Spleen (tissue), 11 donors: ENCODE data around the gene NDUFAF2. TPM values are rescaled to one million over a fixed set of nuclear protein-coding genes. Genes with fewer than 3 reads are reported as not detected.

Source experiments
- DNase-seq: peaks from one replicate; pipeline ENCODE4 v3.0.0-alpha.2; 2020
- H3K27ac ChIP-seq, 8 donors: fragments of 200-600 bp; sonication (generic) in 7 of 8; 1 replicate in 4 of 8; 2 replicates in 4 of 8; pipeline versions ENCODE4 v1.5.0 to v1.8.0; 2016 to 2021; ENCODE audit warnings: inconsistent platforms in 4 of 8, mild to moderate bottlenecking in 4 of 8, moderate library complexity in 1 of 8
- H3K27me3 ChIP-seq, 7 donors: fragments of 200-600 bp; sonication (generic) in 6 of 7; replicated peaks in 1 of 7; 1 replicate in 4 of 7; 2 replicates in 3 of 7; pipeline versions ENCODE4 v1.5.0 to v1.8.0; 2016 to 2021; ENCODE audit warnings: inconsistent platforms in 3 of 7, mild to moderate bottlenecking in 1 of 7
- H3K36me3 ChIP-seq, 6 donors: fragments of 200-600 bp; sonication (generic) in 5 of 6; 1 replicate in 4 of 6; 2 replicates in 2 of 6; pipeline versions ENCODE4 v1.5.0 to v1.8.0; 2016 to 2021; ENCODE audit warnings: inconsistent platforms in 2 of 6
- H3K4me1 ChIP-seq, 6 donors: fragments of 200-600 bp; sonication (generic) in 5 of 6; 1 replicate in 3 of 6; 2 replicates in 3 of 6; pipeline versions ENCODE4 v1.5.0 to v1.8.0; 2016 to 2021; ENCODE audit warnings: inconsistent platforms in 3 of 6
- H3K4me3 ChIP-seq, 8 donors: fragments of 200-600 bp; sonication (generic) in 7 of 8; 1 replicate in 4 of 8; 2 replicates in 4 of 8; pipeline versions ENCODE4 v1.5.0 to v1.8.0; 2016 to 2021; ENCODE audit warnings: inconsistent platforms in 4 of 8, mild to moderate bottlenecking in 4 of 8, moderate library complexity in 2 of 8
- H3K9me3 ChIP-seq, 8 donors: fragments of 200-600 bp; sonication (generic) in 7 of 8; 1 replicate in 4 of 8; 2 replicates in 4 of 8; pipeline versions ENCODE4 v1.5.0 to v1.8.0; 2016 to 2021; ENCODE audit warnings: inconsistent platforms in 4 of 8
- POLR2A ChIP-seq, 3 donors: fragments of 450-650 bp; IDR thresholded peaks; one replicate each; pipeline ENCODE4 v1.5.1; 2017; ENCODE audit warnings: antibody characterized with exemption in 3 of 3, mild to moderate bottlenecking in 1 of 3
- POLR2AphosphoS5 ChIP-seq, 3 donors: sonication (generic); formaldehyde crosslinking; IDR thresholded peaks; one replicate each; pipeline ENCODE4 v1.5.1; 2017; ENCODE audit warnings: antibody characterized with exemption in 3 of 3
- WGBS, 5 donors: extraction: QIAGEN DNeasy Blood & Tissue Kit in 3 of 5; methylation state at CpG; one replicate each; pipeline versions ENCODE4 v1.1.5 to v1.1.7; 2013 to 2018; 5-methylcytosine and 5-hydroxymethylcytosine counted together
- intact Hi-C: fragments of 100-400 bp; cut with DNase I; formaldehyde crosslinking; loops from one replicate; pipeline ENCODE4 v1.15.0; 2023; ENCODE audit warnings: low total_unique reads
- polyA plus RNA-seq, 3 donors: library from polyadenylated mRNA; stranded (reverse); fragments of 200-250 nt; gene quantifications; one replicate each; pipeline ENCODE4 v1.2.1, GENCODE V29; 2013
- total RNA-seq, 7 donors: library from RNA; depleted of rRNA in 3 of 7; stranded (reverse); fragments of >200 nt in 3 of 7; fragmentation: NEBNext Ultra II Directional in 4 of 7; extraction: Animal tissue kit (Norgen Biotek cat#: 25700) in 4 of 7; gene quantifications; one replicate each; pipeline versions ENCODE4 v1.1.0 to v1.2.1, GENCODE V29; 2016 to 2021
- TF ChIP-seq, protein P1 (sequence below), 11 experiments: fragments of 200-600 bp in 7 of 11; fragments of 450-650 bp in 4 of 11; sonication (generic) in 4 of 11; IDR thresholded peaks in 8 of 11; conservative IDR thresholded peaks in 3 of 11; 1 replicate in 7 of 11; 2 replicates in 4 of 11; pipeline versions ENCODE4 v1.4.0 to v1.8.0; 2016 to 2021; ENCODE audit warnings: antibody characterized with exemption in 11 of 11, inconsistent platforms in 4 of 11, mild to moderate bottlenecking in 1 of 11
- donor health status: healthy with polysubstance abuse.
- donor health status: DM: no; HTN: no; CAD: no; lungs with moderate emphysema.
- donor health status: DM: no; HTN: no; CAD: no.
- donor health status: Bipolar disorder and iron deficiency.
- donor health status: healthy.
- donor health status: DM: no; HTN: no; CAD: no.
- donor health status: DM: yes; HTN: yes; CAD: no.

The NDUFAF2 gene
- total and polyA plus RNA-seq, 10 donors = 3.2 to 40.5 (median 13.1) TPM

DNA sequence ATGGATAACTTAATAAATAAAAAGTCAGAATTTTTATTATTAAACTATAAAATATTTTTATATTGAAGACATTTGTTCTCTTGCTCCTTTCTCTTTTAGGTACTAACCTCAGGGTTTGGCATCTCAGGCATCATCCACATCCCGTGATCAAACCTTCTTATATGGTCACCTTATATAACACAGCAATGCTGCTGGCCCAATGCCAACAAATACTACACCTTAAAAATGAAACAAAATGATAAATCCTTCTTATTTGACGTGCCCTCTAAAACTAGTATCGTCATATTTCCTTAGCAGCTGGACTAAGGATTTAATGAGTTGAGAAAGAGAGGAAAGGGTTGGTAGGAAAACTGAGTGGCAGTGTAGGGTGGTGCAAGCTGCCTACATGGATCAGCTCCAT lies 56.6 kb downstream of the NDUFAF2 start:
- Histone ChIP-seq H3K27me3 (no peaks in the 10 kb centered on the region), H3K27ac (no peak overlapping the region), H3K36me3 (no peaks in the 10 kb centered on the region), H3K4me1 (no peaks in the 10 kb centered on the region), H3K9me3 (peaks cover 0 to 4% (median 0%) of the 10 kb centered on the region in 8 donors), H3K4me3 (no peak overlapping the region)
- no peak for DNase-seq
- intact Hi-C loops = no loop called here
- no peak for TF ChIP-seq POLR2A (IDR thresholded peaks at IDR 0.05)
- TF ChIP-seq, protein P1, sequence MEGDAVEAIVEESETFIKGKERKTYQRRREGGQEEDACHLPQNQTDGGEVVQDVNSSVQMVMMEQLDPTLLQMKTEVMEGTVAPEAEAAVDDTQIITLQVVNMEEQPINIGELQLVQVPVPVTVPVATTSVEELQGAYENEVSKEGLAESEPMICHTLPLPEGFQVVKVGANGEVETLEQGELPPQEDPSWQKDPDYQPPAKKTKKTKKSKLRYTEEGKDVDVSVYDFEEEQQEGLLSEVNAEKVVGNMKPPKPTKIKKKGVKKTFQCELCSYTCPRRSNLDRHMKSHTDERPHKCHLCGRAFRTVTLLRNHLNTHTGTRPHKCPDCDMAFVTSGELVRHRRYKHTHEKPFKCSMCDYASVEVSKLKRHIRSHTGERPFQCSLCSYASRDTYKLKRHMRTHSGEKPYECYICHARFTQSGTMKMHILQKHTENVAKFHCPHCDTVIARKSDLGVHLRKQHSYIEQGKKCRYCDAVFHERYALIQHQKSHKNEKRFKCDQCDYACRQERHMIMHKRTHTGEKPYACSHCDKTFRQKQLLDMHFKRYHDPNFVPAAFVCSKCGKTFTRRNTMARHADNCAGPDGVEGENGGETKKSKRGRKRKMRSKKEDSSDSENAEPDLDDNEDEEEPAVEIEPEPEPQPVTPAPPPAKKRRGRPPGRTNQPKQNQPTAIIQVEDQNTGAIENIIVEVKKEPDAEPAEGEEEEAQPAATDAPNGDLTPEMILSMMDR (IDR thresholded peaks at IDR 0.05 in 8 of 11, conservative IDR thresholded peaks at IDR 0.05 in 3 of 11) = no peak
- no peak for TF ChIP-seq POLR2AphosphoS5 (IDR thresholded peaks at IDR 0.05)
- WGBS, 5 donors = 86 to 97% (median 93%) methylated on average over 3 of the region's 3 CpGs

DNA sequence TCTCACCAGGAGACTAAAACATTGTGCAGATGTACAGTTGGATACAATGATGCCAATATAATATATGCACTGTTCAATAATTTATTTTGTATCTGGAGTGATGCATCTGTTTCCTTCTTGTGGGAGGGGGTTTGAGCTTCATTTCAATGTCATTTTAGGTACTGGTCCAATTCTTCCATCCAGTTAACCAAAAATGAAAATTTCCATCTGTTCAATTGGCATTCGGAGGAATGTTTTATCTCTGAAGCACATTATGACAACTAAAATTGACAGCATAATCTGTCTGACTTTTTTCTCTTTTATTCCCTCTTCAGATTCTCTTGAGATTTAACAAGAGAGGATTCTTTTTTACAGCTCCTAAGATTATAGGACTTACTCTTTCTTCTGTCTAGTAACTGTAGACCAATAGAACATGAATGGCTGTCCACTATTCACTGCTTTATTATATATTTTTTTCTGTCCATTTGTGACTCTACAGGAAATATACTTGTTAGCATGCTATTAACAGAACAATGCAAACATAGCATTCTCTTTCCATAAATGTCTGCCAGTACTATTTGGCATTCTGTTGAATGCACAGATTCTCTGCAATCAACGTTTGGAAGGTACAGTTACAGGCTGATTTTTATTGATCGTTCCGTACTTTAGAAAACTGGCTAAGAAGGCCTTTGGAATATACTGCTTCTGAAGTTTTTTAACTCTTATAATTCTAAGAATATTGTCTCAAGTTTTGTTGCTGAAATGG lies 57.8 kb downstream of the NDUFAF2 start:
- 53 to 74% (median 67%) methylated on average over 4 of the region's 4 CpGs for WGBS, 5 donors
- intact Hi-C loops = no loop called here

DNA sequence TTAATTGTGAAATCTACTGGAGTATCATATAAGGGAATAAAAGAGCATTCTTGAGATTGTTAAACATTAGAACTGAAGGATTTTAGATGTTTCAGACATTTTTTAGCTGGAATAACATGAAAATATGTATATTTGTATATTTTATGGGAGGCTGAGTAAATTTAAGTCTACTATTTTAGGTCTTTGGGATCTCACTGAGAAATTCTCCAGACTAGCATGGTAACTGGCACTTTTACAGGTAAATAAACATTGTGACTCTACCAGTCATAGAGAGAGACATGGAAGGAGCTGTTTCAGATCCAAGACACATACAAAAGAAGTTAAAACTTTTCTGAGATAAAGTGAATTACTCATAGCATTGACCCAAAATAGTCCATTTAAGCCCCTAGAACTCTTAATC lies 59.4 kb downstream of the NDUFAF2 start:
- H3K27ac ChIP-seq = no peak overlapping the region
- no peaks in the 10 kb centered on the region for H3K27me3 ChIP-seq
- no peak overlapping the region for H3K4me3 ChIP-seq
- H3K4me1 ChIP-seq = peaks cover 0 to 2% (median 0%) of the 10 kb centered on the region in 6 donors
- peaks cover 0 to 5% (median 0%) of the 10 kb centered on the region in 8 donors for H3K9me3 ChIP-seq
- H3K36me3 ChIP-seq = no peaks in the 10 kb centered on the region
- DNase-seq = no peak
- intact Hi-C loops = no loop called here
- TF ChIP-seq, protein P1 (IDR thresholded peaks at IDR 0.05 in 8 of 11, conservative IDR thresholded peaks at IDR 0.05 in 3 of 11) = no peak
- TF ChIP-seq POLR2AphosphoS5 (IDR thresholded peaks at IDR 0.05) = no peak
- TF ChIP-seq POLR2A (IDR thresholded peaks at IDR 0.05) = no peak

More for the DNA sequence above, 57.8 kb downstream of the NDUFAF2 start:
- Histone ChIP-seq H3K27me3 (no peaks in the 10 kb centered on the region), H3K27ac (no peak overlapping the region), H3K9me3 (peaks cover 0 to 5% (median 0%) of the 10 kb centered on the region in 8 donors), H3K4me1 (no peaks in the 10 kb centered on the region), H3K4me3 (no peak overlapping the region), H3K36me3 (no peaks in the 10 kb centered on the region)
- TF ChIP-seq, protein P1 (IDR thresholded peaks at IDR 0.05 in 8 of 11, conservative IDR thresholded peaks at IDR 0.05 in 3 of 11) = no peak
- no peak for TF ChIP-seq POLR2A (IDR thresholded peaks at IDR 0.05)
- TF ChIP-seq POLR2AphosphoS5 (IDR thresholded peaks at IDR 0.05) = no peak
- DNase-seq = no peak

DNA sequence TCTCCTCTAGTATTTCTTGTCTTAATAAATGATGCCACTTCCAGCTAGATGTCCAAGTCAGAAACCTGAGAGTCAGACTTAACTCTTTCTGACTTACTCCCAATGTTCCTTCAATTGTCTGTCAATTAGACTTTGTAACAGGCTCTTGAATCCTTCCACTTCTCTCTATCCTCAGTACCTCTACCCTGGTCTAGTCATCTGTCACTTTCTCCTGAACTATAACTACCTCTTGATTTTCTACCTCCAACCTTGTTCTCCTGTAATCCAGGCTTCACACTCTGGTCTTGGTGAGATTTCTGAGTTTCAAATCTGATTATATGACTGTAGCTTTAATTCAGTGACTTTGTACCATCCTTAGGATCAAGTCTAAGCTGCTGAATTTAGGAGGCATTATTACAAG lies 64.9 kb downstream of the NDUFAF2 start:
- Histone ChIP-seq H3K27ac (no peak overlapping the region), H3K4me1 (peaks cover 0 to 5% (median 0%) of the 10 kb centered on the region in 6 donors), H3K4me3 (no peak overlapping the region), H3K27me3 (no peaks in the 10 kb centered on the region), H3K9me3 (peaks cover 0 to 5% (median 0%) of the 10 kb centered on the region in 8 donors), H3K36me3 (no peaks in the 10 kb centered on the region)
- intact Hi-C loops = no loop called here
- no peak for TF ChIP-seq POLR2A (IDR thresholded peaks at IDR 0.05)
- TF ChIP-seq, protein P1 (IDR thresholded peaks at IDR 0.05 in 8 of 11, conservative IDR thresholded peaks at IDR 0.05 in 3 of 11) = no peak
- TF ChIP-seq POLR2AphosphoS5 (IDR thresholded peaks at IDR 0.05) = no peak
- DNase-seq = no peak
